GM12872 (cell line): ENCODE data around the gene UBE2QL1.

Experiments
- CTCF ChIP-seq: IDR thresholded peaks from 3 replicates; pipeline ENCODE4 v1.5.1; 2011; ENCODE audit warnings: low read depth, mild to moderate bottlenecking, low read length, moderate library complexity; ENCODE audit not compliant: insufficient read depth

The UBE2QL1 gene

GRCh38 chr5:6516823-6517222, 68.2 kb downstream of the UBE2QL1 start:
- no peak for TF ChIP-seq CTCF

- TF ChIP-seq CTCF, result no peak
Measured at GRCh38 chr5:6517510-6517909, 68.9 kb downstream of the UBE2QL1 start.

GRCh38 chr5:6518298-6519057, 69.8 kb downstream of the UBE2QL1 start:
- TF ChIP-seq CTCF, result no peak

GRCh38 chr5:6520201-6520600, 71.5 kb downstream of the UBE2QL1 start:
- TF ChIP-seq CTCF, result no peak

- TF ChIP-seq CTCF, result no peak
Measured at GRCh38 chr5:6522331-6522730, 73.7 kb downstream of the UBE2QL1 start.

GRCh38 chr5:6522923-6523322, 74.3 kb downstream of the UBE2QL1 start:
- no peak for TF ChIP-seq CTCF

- TF ChIP-seq CTCF, result no peak
Measured at GRCh38 chr5:6525422-6525821, 76.8 kb downstream of the UBE2QL1 start.
